Hindlimb muscle (tissue), 1 donor: ENCODE results near the gene EPHA2. TPM values are rescaled to one million over a fixed set of nuclear protein-coding genes. Genes with fewer than 3 reads are reported as not detected.
"Not testable (repeated sequence)": the region's sequence is repeated elsewhere in the genome, so short reads cannot be mapped to it uniquely, and the experiment has no call there.

Source experiments
- DNase-seq: peaks from one replicate; pipeline ENCODE4 v3.0.0-alpha.2; 2013
- polyA plus RNA-seq: library from polyadenylated mRNA; unstranded; fragments of 120-200 nt; gene quantifications from one replicate; pipeline ENCODE4 v1.2.1, GENCODE V29; 2013; ENCODE audit not compliant: insufficient read length

EPHA2 gene
- polyA plus RNA-seq, 1 donor, result 8.9 TPM

DNA sequence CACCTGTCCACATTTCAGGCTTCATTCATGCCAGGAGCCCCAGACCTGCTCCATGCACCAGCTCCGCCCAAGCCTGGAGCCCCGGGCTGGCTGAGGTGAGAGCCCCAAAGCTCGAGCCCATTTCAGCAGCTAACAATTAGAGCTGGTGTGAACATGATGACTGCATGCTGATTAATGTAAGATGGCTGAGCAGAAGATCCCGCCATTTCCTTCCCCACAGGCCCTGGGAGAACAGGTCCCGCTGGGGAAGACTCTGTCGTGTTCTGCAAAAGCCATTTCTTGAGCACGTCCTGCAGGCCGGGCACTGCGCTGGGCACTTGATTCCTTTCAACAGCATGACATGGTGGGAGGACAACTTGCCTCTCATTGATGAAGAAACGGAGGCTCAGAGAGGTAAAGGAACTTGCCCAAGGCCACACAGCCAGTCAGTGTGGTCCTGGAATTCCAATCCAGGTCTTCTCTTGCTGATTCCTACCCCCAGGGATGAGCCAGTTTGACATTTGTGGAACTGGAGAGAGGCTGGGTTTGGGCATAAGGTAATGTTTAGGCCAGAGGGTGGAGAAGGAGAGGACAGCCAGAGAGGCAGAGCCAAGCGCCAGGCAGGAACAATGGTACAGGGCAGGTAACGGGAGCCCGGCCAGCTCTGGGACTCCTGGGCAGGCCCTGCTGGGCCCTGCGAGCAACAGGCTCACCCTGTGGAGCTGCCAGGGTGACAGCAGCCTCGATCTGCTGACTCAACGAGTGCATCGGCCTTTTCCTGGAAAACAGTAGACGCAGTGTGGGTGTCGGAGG is 28.1 kb upstream of the EPHA2 start:
- no peak for DNase-seq

DNA sequence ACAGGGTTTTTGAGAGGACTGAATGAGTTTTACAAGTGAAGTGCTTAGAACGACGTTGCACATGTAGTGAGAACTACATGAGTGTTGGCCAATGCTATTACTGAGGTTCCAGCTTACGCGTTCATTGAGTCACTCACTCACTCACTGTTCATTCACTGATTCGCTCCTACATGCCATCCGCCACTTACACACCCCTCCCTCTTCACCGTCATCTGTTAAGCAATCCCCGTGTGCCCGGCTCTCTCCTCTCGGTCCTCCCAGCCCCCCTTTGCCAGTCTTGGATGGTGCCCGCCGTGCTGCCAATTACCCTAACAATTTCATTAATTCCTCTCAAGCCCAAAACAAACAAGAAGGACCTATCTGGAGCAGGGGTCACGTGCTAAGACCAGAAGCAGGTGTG is 27.3 kb upstream of the EPHA2 start:
- no peak for DNase-seq

DNA sequence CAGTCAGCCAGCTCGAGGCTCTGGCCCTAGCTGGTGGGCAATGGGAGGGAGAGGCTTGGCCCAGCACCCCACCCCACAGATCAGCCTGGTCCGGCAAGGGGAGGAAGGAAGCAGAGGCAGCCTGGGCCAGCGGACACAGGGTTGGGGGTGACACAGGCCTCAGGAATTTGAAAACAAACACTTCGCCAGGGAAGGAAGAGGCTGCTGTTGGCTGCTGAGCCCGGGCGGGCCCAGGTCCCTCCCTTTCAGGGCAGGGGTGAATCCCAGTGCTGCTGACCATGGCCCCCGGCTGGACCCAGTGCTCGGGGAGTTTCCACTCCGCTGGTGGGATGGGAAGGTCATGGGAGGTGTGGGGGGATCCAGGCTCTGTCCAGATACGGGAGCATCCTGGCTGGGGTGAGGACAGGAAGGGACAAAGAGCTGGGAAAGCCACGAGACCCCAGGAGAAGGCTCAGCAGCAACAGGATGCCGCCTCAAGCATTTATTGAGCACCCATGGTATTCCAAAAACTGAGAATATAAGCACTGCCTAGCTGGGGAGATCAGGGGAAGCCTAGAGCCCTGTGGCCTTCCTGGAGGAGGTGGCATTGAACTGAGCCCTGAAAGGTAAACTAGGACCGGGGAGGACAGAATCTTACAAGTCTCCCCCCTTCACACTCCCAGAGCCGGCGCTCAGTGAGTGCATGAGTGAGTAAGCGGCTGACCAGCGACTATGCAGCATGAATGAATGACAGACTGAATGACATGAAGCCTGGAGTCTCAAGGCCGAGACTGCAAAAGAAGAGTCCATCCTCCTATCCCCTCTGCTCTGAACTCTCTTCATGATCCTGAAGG is 26.2 kb upstream of the EPHA2 start:
- DNase-seq, result peak; percentile 86

DNA sequence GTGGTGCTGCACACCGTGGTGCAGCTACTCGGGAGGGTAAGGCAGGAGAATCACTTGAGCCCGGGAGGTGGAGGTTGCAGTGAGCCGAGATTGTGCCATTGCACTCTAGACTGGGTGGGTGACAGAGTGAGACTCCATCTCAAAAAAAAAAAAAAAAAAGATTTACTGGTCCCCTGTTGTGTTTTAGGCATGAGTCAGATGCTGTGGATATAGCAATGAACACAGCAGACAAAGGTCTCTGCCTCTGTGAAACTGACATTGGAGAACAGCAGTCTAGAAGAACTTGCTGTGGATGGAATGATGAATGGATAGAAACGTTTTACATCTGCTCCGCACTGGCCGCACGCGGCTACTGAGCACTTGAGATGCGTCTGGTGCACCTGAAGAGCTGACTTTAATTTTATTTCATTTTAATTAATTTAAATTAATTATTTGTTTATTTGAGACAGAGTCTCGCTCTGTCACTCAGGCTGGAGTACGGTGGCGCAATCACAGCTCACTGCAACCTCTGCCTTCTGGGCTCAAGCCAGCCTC is 24.5 kb upstream of the EPHA2 start:
- no peak for DNase-seq

DNA sequence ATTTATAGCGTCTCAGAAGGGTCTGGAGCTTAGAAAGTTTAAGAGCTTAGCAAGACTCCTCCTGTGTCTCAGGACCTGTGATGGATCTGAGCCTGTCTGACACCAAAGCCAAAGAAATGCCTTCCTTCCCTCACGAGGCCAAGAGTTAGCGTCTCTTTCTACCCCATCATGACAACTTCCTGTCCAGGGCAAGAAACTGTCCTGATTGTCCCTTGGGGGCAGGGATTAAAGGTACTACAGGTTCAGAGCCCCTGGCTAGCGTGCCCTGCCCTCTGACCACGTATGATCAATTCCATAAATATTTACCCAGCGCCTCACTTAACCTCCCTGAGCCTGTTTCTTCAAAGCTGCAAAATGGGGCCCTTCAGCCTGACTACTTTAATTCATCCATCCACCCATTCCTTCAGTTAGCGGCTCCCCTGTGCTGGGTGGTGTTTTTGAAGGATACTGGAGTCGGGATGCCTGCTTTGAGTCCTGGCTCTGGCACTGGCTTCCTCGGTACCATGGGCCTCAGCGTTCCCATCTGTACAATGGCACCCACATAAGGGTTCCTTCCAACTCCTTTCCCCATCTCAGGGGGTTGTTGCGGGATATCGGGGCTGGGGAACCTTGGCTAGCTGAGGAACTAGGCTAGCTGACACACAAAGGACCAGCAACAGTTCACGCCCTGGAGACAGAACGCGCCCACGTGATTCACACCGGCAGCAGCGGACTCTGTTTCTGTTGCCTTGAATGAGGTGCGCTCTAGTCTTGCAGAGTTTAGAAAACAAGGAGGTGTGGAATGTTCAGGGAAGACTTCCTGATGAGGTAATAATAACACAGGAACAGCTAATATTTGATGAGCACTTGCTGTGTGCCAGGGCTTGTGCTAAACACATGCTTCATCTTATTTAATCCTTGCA is 23.0 kb upstream of the EPHA2 start:
- DNase-seq, result no peak

DNA sequence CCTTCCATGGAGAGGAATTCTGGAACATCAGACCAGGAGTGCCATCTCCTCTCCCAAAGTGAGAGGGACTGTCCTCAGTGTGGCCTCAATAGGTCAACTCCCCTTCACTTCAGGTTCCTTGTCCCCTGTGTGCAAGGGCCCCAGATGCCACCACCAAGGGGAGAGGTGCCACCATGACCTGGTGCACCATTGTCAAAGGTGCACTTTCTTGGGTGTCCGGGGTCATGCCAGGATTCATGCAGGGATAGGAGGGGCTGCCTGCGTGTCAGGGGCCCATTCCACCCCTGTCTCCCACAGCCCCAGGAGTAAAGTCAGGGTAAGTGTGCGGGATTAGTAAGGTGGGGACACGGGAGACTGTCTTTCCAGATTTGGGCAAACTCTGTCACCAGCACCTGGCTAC is 21.4 kb upstream of the EPHA2 start:
- no peak for DNase-seq

DNA sequence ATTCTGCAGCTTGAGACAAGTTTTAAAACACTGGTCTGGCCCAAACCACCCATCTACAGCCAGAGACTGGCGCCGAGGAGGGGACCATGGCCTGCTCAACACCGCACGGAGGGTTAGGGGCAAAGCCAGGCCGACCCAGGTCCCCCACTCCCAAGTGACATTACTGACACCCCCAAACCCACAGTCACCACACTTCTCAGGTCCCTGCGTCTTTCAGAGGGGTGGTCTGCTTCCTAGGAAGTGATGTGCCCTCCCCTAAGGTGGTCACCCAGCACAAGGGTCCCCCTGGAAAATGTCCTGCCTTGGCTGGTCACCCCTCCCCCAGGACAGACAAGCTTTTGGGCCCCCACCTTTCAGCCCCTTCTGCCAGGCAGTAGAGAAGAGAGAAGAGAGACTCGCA is 20.8 kb upstream of the EPHA2 start:
- DNase-seq, result no peak

DNA sequence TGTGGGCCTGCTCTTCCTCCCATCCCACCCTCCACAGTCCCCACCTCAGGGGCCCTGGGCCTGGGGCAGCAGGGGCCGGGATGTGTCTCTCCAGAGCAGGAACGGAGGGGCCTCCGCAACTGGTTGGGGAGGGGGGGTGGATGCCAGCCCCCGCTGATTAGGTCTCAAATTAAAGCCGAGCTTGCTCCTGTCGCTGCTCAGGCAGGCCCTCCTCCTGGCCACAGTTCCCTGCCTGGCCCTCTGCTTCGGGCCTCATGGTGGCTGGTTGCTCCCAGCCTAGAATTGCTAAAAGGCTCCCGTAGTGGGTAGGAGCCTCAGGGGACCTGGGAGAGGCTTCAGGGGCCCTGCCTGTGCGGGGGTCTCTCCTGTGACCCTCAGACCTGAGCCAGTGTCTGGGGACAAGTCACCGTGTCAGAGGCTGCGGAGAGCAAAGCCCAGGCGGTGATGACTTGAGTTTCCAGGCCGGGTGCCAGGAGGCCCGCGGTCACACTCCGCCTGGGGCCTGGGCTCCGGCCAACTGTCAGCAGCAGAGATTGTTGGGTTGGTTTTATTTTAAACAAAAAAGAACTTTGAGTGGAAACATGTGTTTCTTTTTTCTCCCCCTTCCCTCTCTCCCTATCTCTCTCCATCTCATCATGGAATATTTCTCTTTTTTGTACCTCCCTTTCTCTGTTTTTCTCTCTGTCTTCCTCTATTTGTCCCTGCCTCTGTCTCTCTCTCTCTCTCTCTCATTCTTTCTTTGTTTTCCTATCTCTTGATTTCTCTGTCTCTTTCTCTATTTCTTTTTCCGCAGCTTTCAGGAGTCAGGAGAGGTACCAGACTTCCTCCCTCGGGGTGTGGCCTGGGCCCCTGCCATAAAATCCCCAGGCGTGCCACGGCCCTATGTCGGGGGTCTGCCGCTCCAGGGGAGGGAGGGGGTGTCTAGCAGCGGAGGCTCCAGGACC is 20.0 kb upstream of the EPHA2 start:
- peak; percentile 94 for DNase-seq

DNA sequence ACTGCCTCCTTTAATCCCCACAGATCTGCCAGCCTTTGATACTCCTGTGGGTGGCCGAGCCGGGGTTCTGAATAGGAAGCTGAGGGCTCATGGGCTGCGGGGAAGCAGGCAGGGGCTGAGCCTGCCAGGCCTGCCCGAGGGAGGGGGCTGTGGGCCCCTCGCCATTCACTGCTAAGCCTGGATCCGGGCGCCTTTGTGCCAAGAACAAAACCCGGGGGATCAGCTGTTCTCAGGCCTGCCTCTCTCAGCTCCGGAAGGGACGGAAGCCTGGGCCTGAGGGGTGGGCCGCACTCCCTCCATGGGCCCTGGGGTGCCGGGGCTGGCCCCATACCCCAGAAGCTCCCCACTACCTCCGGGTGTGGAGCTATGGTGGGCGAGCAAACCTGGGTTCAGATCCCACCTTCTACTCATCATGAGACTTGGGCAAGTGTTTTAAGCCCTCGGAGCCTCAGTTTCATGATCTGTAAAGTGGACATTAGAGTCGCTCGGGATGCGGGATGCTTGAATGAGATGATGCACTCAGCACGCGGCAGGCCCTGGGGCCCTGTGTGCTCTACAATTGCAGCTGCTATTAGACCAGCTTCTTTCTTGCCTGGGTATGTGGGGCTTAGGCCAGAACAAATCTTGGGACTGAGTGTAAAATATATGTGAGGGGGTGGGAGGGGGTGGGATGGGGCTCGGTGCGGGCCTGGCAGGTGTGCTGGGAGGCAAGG is 19.2 kb upstream of the EPHA2 start:
- no peak for DNase-seq

DNA sequence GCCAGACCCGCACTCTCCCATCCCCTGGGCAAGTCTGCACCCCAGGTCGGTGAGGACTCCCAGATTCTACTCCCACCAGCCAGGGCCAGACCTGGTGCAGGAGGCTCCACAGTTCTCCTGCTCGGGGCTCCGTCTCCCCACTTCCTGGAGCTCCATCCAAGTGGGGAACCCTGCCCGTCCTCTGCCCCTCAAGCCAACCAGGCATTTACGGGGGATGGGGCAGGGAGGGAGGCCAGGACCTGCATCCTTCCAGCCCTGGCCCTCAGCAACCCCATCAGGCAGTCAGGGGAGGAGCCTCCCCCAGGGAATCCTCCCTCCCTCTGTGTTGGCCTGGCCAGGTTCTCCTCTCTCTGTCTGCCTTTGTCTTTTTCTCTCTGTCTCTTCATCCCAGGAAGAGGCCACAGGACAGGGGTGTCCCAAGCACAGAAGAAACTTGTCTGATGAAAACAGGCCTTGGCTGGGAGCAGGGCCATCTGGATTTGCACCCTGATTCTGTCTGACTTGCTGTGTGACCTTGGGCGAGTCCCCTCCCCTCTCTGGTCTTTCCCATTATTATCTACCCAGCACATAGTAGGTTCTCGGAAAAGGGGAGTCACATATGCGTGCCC is 18.5 kb upstream of the EPHA2 start:
- no peak for DNase-seq

DNA sequence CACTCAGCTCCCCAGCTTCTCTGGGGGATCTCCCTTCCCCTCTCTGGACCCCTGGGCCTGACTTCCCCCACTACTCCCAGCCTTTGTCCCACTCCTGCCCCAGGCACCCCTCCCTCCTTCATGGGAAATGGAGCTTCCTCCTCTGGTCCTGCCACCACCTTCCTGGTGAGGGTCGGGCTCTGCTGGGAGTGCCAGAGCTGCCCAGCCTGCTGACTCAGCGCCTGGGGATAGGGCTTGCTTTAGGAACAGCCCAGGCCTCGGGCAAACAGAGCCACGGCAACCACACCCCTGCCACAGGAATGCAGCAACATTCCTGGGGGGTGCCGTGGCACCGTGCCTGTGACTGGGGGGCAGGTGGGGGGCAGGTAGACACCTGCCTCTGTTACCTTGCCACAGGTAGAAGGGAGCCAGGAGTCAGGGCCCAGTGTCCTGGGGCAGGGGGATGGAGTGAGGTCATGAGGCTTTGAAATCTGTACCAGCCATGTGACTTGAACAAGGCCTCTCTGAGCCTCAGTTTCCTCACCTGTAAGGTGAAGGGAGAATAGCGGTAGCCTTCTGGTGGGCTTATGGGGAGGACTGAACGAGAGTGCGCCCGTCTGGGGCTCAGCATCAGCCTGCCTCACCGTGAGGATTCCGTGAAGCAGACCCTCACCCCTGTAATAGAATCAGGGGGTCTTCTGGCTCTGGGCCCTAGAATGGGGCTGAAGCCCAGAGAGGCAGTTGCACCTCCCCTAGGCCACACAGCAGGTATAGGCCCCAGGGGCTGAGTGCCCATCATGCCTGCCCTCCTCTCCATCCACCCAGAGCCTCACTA is 17.8 kb upstream of the EPHA2 start:
- DNase-seq, result no peak

DNA sequence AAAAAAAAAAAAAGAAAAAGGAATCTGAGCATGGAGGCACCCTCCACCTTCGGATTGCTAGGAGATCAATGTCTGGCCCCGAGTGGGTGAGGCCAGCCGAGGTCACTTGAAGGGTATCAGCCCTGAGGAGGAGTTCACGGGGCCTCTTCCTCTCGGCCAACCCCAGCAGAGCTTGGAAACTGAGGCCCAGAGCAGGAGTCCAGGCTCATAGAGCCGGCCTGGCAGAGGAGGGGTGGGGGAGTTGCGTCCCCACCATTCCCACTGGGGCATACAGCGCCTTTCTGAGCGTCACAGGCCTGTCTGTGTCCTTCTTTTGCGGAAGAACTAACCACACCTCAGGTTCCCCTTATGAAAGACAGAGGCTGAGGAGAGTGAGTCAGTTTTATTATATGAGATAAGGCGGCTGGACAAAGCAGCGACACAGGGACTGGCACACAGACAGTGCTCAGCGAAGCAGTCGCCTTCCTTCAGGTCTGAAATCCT is 17.1 kb upstream of the EPHA2 start:
- no peak for DNase-seq

DNA sequence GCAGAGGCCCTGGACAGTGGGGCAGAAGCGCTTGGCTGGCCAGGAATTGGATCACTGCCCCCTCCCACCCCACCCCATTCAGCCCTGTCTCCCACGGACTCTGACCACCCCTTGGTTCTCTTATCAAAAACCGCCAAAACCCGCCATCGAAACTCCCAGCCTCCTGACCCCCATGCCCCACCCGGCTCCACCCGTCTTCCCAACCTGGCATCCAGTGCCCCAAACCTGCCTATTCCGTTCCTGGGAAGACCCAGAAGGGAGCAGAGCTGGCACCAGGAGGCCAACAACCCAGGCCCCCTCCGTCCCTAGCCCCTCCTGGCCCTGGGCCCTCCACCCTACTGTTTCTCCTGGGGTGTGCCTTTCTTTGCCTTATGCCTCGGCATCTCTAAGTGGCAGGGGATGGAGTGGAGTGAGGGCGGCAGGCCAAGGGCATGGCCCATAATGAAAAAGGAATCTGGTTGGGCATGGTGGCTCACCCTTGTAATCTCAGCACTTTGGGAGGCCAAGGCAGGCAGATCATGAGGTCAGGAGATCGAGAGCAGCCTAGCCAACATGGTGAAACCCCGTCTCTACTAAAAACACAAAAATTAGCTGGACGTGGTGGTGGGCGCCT is 16.5 kb upstream of the EPHA2 start:
- no peak for DNase-seq

DNA sequence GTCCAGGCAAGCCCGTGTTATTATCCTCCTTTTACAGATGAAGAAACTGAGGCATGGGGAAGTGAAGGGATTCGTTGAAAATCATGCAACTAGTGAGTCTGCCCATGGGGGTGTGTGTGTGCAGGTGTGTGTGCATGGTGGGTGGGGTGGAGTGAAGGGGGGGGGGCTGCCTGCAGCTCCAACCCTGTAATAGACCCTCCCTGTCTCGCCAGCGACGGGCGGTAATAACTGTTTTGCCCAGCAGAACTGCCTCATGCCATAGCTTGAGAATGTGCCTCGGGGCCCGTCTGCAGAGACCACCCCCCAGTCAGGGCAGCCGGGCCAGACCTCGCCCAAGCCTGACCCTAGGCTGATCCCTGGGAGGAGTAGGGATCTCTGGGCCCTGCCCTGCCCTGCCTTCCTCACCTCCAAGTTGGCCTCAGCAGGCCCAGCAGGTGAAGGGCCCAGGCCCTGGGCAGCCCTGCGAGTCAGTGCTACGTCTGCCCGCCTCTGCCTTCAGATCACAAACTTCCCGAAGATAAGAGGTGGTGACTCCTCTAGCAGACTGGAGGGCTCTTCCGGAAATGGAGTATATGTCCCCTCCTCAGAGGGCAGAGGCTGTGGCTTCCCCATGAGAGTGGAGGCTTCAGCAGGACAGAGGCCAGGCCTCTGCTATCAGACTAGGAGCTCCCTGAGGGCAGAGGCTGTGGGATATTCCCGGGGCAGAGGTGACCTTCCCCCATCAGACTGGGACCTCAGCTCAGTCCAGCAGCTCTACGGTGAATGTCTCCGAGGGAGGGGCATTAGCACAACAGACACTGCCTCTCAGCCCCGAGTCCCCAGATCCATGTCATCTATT is 15.7 kb upstream of the EPHA2 start:
- no peak for DNase-seq

DNA sequence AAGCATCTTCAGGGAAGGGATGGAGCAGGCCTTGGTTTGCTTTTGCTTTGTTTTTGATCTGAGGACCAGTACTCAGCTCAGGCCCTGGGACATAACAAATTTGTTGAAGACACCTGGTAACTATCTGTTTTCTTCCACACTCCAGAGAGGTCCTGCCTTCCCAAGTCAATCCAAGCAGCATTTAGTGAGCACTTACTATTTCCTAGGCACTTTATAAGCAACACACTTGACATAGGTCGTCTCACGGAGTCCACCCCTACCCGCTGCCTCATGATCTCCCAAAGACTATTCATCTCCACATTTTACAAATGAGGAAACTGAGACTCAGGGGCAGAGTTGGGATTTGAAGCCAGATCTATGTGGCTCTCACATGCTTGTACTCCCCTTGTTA is 14.4 kb upstream of the EPHA2 start:
- no peak for DNase-seq

DNA sequence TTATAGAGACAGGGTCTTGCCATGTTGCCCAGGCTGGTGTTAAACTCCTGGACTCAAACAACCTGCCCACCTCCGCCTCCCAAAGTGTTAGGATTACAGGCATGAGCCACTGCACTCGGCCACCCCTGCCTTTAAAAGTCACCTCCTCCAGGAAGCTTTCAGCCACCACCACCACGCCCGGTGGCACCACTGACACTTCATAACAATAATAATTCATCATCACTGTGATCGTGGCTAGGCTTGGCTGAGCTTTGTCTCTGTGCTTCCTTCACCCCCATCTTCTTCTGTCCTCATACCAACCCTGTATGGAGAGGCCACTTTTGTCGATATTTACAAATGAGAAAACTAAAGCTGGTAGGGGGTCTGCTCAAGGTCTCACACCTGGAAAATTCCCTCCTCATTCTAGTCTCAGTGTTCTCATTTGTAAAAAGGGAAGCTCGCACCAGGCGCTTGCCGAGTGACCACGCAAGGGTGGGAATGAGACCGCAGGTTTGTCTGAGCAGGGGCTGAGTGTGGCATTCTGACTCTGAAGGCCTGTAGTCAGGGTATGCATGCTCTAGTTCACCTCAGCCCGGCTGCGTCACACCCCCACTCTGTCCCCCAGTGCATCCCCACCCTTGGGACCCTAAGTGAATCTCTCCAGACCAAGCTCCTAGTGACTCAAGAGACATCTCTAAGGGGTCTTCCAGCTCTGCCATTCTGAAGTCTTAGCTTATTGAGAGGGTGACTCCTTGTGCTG is 12.9 kb upstream of the EPHA2 start:
- DNase-seq, result no peak

DNA sequence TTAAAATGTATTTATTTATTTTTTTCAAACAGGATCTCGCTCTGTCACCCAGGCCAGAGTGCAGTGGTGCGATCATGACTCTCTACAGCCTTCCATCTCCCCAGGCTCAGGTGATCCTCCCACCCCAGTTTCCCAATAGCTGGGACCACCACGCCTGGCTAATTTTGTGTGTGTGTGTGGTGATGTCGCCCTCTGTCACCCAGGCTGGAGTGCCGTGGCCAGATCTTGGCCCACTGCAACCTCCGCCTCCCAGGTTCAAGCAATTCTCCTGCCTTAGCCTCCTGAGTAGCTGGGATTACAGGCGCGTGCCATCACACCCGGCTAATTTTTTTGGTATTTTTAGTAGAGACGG is 12.3 kb upstream of the EPHA2 start:
- DNase-seq, result not testable (repeated sequence)
